ENCODE data around the gene AGPAT2.

The AGPAT2 gene

GRCh38 chr9:136686794-136687711, at the start of gene AGPAT2:
TSS of gene AGPAT2 (minus strand) at chr9:136687457. CDS start at chr9:136687357, 100 bp downstream.
- no peak for DNase-seq (ENCODE audit: low spot score)

- no peak for DNase-seq (ENCODE audit: low spot score)
Observed at GRCh38 chr9:136735812-136736480, 48.7 kb upstream of the AGPAT2 start.

- no peak for DNase-seq (ENCODE audit: low spot score)
Observed at GRCh38 chr9:136734837-136735496, 47.7 kb upstream of the AGPAT2 start.

GRCh38 chr9:136733611-136734010, 46.4 kb upstream of the AGPAT2 start:
- no peak for DNase-seq (ENCODE audit: low spot score)

GRCh38 chr9:136732444-136733178, 45.4 kb upstream of the AGPAT2 start:
- no peak for DNase-seq (ENCODE audit: low spot score)

- DNase-seq (ENCODE audit: low spot score), result no peak
Observed at GRCh38 chr9:136729926-136730325, 42.7 kb upstream of the AGPAT2 start.

- DNase-seq (ENCODE audit: low spot score), result no peak
Observed at GRCh38 chr9:136729144-136729543, 41.9 kb upstream of the AGPAT2 start.

GRCh38 chr9:136728548-136729123, 41.4 kb upstream of the AGPAT2 start:
- no peak for DNase-seq (ENCODE audit: low spot score)

- peak; percentile 80 for DNase-seq (ENCODE audit: low spot score)
Observed at GRCh38 chr9:136728080-136728547, 40.9 kb upstream of the AGPAT2 start.

GRCh38 chr9:136726631-136727191, 39.5 kb upstream of the AGPAT2 start:
- DNase-seq (ENCODE audit: low spot score), result no peak

- DNase-seq (ENCODE audit: low spot score), result no peak
Observed at GRCh38 chr9:136726118-136726517, 38.9 kb upstream of the AGPAT2 start.

- no peak for DNase-seq (ENCODE audit: low spot score)
Observed at GRCh38 chr9:136725612-136726011, 38.4 kb upstream of the AGPAT2 start.

- no peak for DNase-seq (ENCODE audit: low spot score)
Observed at GRCh38 chr9:136724772-136725171, 37.5 kb upstream of the AGPAT2 start.

GRCh38 chr9:136723989-136724388, 36.7 kb upstream of the AGPAT2 start:
- no peak for DNase-seq (ENCODE audit: low spot score)

- DNase-seq (ENCODE audit: low spot score), result no peak
Observed at GRCh38 chr9:136723362-136723976, 36.2 kb upstream of the AGPAT2 start.

GRCh38 chr9:136722969-136723356, 35.7 kb upstream of the AGPAT2 start:
- no peak for DNase-seq (ENCODE audit: low spot score)

GRCh38 chr9:136722093-136722968, 35.1 kb upstream of the AGPAT2 start:
- DNase-seq (ENCODE audit: low spot score), result no peak

- DNase-seq (ENCODE audit: low spot score), result no peak
Observed at GRCh38 chr9:136721339-136722092, 34.3 kb upstream of the AGPAT2 start.

GRCh38 chr9:136720898-136721338, 33.7 kb upstream of the AGPAT2 start:
- DNase-seq (ENCODE audit: low spot score), result no peak

All from putamen (tissue), 1 donor.